Fibroblast of skin of abdomen (primary cell): Measurements from ENCODE around the gene PCDHA4.

Source experiments
- DNase-seq: peaks from one replicate; pipeline ENCODE4 v3.0.0-alpha.2; 2013

The PCDHA4 gene

DNA sequence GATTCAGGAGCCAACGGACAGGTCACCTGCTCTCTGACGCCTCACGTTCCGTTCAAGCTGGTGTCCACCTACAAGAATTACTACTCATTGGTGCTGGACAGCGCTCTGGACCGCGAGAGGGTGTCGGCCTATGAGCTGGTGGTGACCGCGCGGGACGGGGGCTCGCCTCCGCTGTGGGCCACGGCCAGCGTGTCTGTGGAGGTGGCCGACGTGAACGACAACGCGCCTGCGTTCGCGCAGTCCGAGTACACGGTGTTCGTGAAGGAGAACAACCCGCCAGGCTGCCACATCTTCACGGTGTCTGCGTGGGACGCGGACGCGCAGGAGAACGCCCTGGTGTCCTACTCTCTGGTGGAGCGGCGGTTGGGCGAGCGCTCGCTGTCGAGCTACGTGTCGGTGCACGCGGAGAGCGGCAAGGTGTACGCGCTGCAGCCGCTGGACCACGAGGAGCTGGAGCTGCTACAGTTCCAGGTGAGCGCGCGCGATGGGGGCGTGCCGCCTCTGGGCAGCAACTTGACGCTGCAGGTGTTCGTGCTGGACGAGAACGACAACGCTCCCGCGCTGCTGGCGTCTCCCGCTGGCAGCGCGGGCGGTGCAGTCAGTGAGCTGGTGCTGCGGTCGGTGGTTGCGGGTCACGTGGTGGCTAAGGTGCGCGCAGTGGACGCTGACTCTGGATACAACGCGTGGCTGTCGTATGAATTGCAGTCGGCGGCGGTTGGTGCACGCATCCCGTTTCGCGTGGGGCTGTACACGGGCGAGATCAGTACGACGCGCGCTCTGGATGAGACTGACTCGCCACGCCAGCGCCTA lies 50.5 kb downstream of the PCDHA4 start:
- no peak for DNase-seq

DNA sequence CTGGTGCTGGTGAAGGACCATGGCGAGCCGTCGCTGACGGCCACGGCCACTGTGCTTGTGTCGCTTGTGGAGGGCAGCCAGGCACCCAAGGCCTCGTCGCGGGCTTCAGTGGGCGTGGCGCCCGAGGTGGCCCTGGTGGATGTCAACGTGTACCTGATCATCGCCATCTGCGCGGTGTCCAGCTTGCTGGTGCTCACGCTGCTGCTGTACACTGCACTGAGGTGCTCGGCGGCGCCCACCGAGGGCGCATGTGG lies 51.0 kb downstream of the PCDHA4 start:
- no peak for DNase-seq

DNA sequence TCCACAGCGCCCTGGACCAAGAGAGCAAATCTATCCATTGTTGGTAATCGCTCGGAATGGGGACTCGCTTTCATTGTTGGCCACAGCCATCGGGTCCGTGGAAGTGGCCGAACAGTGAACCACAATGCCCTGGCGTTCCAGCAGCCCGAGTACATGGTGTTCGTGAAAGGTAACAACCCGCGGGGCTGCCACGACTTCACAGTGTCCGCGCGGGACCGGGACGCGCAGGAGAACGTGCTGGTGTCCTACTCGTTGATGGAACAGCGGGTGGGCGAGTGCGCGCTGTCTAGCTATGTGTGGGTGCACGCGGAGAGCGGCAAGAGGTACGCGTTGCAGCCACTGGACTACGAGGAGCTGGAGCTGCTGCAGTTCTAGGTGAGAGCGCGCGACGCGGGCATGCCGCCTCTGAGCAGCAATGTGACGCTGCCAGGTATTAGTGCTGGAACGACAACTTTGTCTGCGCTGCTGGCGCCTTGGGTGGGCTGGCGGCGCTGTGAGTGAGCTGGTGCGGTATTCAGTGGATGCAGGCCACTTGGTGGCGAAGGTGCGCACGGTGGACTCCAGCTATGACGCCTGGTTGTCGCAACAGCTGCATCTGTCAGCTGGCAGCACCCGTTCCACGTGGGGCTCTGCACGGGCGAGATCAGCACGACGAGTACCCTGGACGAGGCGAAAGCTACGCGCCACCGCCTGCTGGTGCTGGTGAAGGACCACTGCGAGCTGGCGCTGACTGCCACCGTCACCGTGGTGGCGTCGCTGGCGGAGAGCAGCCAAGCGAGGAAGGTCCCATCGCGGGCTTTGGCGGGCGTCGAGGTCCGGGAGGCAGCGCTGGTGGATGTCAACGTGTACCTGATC lies 55.8 kb downstream of the PCDHA4 start:
- DNase-seq, result no peak
